ENCODE measurements around the gene ZNF672. TPM values are rescaled to one million over a fixed set of nuclear protein-coding genes. Genes with fewer than 3 reads are reported as not detected.

The ZNF672 gene
- total RNA-seq, 1 experiment from 2014 or later = 29.8 TPM

DNA sequence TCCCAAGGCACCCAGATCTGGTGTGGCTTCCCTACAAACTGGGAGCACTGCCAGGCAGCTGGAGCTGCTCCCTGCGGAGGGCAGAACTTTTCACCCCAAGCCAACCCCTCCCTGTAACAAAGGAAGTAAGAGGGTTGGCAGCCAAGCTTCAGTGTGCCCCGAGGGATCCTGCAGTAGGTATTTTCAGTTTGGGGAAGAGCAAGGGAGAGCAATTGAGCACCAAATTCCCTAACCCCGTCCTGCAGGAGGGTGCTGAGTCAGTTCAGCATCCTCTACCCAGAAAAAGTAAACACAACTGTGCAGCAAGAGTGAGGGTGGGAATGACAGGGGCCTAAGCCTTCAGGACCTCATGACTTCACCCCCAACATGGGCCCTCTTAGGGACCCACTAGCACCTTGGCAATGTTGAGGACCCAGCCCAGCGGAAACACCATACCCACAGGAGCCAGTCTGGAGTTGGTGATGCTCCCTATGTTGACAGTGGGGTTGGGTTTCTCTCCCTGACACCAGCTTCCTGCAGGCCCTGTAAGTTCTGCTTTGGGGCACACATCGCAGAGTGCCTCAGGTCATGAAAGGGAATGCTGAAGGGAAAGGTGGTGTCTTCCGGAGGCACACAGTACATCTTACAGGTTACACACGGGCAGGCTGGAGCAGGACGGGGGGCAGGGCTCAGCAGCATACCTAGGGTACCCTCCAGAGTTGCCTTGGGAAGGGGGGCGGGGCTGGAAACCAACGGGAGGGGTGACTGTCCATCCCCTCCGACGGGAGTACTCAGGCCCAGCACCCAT, 27.1 kb upstream of the ZNF672 start:
- in situ Hi-C loops (cut with HindIII; ENCODE audit: low pct_unique_long_range_greater_than_20kb, low sequenced_read_pairs) = no loop called here
- no peak for DNase-seq (ENCODE audit: low read depth, low spot score)

DNA sequence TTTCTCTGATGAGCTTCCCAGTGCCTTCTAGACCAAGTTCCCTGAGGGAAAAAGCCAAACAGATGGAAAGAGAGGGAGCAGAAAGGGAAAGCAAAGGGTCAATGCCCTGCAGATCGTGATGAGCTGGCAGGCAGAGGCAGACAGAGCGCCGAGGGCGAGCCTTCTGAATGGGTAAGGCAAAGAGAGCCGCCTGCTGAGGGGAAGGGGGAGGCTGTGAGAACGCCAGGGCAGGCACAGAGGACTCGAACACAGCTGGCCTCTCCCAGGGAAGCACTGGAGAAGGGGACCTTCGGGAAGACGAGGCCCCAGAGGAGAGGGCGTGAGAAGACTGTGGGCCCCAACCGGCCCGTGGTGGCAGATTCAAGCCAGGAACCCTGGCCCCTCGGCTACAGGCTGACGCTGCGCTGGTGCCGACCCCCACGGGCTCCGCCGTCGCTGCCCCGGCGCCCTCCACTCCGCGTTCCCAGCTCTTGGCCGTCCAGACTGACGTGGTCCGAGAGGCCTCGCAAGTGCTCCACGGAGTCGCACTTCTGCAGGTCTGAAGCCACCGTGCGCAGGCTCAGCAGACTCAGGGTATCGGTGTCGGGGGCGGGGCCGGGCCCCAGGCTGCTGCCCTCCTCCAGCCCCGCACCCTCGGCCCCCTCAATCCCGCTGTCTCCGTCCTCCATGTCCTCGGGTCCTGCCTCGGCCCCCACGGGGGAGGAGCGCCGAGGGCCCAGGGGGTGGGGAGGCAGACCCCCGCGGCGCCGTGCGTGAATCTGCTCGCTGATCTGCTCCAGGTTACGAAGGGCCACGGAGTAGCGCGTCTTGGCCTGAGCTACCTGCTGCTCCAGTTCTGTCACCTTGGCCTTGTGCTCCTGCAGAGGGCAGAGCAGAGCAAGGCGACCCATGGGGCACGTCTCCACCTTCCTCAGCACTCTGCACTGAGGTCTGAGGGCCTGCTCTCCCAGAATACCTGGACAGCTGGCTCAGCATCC, 26.2 kb upstream of the ZNF672 start:
- DNase-seq (ENCODE audit: low read depth, low spot score) = no peak
- in situ Hi-C loops (cut with HindIII; ENCODE audit: low pct_unique_long_range_greater_than_20kb, low sequenced_read_pairs) = no loop called here

DNA sequence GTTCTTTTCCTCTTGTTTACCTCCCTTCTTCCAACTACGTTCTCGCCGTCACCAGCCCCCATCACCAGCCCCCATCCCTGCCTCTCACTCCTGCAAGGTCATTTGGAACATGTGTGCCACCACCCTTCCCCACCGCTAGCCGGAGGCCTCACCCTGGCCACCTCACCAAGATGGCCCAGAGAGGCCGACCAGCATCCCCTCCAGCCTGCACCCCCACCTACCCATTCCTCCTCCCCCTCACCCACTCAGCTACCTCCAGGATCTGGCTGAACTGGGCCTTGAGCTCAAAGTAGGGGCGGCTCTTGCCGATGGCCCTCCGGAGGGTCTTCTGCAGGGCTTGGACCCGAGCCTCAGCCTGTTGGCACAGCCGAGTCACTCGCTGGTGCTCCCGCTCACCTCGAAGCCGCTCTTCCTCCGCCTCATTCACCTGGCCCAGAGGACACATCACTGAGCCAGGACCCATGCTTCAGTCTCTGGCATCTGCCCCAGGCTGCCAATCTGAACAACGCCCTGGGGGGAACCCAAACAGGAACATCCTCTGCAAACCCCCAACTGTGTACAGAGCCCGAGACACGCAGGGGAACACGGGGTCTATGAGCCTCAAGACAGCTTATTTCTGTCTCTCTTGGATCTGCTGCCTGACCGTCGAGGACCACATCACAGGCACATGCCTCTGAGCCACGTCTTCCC, 25.1 kb upstream of the ZNF672 start:
- DNase-seq (ENCODE audit: low read depth, low spot score) = no peak
- in situ Hi-C loops (cut with HindIII; ENCODE audit: low pct_unique_long_range_greater_than_20kb, low sequenced_read_pairs) = no loop called here

DNA sequence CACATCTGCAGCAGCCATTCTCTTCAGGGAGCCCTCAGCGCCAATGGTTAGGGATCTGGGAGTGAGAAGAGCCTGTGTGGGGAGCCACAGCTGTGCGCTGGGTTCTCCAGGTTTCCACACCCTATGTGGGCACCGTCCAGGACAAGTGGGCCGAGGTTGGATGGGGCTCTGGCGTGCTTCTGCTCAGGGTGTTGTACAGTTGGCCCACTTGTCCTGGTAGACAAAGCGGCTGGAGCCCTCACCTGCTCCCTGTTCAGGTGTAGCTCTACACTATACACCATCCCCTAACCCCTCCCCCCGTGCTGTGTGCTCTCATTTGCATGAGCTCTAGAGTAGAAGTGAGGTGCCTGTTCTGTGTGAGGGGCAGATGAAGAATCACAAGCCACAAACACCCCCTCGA, 24.5 kb upstream of the ZNF672 start:
- in situ Hi-C loops (cut with HindIII; ENCODE audit: low pct_unique_long_range_greater_than_20kb, low sequenced_read_pairs) = no loop called here
- no peak for DNase-seq (ENCODE audit: low read depth, low spot score)

DNA sequence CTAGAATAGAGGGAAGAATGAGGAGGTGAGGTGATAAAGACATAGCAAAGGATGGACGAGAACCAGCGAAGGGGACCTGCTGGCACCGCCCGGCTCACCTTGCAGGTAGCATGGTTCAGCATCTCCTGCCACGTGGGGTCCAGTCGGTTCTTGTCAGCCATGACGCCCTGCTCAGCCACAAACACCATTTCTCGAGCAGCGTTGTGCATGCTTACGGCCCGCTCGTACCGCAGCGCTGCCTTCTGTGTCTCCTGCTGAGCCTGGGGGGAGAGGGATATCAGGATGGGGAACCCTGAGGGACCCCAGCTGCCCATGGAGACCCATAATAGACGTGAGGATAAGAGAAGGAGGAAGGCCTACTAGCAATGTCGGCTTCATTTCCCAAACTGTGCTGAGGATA, 23.7 kb upstream of the ZNF672 start:
- in situ Hi-C loops (cut with HindIII; ENCODE audit: low pct_unique_long_range_greater_than_20kb, low sequenced_read_pairs) = no loop called here
- no peak for DNase-seq (ENCODE audit: low read depth, low spot score)

DNA sequence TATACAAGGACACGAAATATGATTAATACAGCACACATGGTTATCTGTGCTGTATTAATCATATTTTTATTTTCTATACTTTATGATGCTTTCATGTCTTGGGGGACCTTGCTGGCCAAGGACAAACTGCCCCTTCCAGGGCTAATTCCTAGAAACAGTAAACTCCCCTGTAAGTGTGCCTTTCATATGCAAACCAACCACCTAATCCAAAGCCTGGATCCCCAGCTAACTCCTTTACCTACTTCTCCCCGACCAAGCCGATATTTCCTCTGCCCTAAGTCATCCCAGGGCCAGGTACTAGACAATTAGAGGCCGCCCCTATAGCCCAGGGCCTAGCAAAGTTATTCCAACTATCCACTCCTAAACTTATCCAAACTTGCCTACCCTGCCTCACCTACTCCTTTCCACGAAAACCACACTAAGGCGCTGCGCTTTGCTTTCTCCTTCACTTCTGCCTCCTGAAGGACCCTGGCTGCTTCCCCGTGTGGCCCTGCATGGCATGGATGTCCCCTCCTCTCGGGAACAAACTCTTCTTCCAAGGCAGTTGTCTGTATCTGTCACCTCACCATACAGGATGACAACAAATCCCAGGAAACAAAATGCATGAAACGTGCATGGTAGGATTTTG, 22.5 kb upstream of the ZNF672 start:
- in situ Hi-C loops (cut with HindIII; ENCODE audit: low pct_unique_long_range_greater_than_20kb, low sequenced_read_pairs) = no loop called here
- no peak for DNase-seq (ENCODE audit: low read depth, low spot score)

DNA sequence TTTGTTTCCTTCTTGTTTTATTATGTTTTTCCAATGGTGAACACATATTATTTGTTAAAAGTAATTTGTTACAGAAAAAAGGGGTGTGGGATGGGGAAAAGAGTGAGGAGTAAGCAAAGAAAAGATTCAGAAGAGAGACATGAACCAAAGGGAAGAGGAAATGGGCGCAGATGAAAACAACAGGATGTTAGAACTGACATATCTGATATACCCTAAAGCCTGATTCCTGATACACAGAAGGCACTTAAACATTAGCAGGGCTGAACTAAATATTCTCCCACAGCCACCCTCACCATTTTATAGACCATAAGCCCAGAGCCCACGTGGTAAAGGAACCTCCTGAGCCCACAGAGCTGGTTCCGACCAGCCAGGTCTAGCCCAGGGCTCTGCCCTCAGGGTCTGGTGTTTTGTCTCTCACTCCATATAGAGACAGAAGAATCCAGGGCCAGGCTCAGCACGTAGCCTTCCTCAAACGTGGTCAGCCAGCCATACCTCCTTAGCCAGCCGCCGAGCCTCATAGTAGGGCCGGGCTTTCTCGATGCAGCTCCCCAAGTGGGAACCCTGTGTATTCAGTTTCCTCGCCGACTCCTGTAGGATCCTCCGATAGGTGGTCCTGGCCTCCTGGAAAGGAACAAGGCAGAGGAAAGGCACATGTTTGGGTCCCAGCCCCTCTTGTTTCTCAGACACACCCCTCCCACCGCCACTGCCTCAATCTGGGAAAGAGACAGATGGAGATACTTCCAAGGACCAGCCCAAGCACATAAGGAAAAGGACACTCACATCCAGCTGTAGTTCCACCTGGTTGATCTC, 21.8 kb upstream of the ZNF672 start:
- DNase-seq (ENCODE audit: low read depth, low spot score) = no peak
- in situ Hi-C loops (cut with HindIII; ENCODE audit: low pct_unique_long_range_greater_than_20kb, low sequenced_read_pairs) = no loop called here

DNA sequence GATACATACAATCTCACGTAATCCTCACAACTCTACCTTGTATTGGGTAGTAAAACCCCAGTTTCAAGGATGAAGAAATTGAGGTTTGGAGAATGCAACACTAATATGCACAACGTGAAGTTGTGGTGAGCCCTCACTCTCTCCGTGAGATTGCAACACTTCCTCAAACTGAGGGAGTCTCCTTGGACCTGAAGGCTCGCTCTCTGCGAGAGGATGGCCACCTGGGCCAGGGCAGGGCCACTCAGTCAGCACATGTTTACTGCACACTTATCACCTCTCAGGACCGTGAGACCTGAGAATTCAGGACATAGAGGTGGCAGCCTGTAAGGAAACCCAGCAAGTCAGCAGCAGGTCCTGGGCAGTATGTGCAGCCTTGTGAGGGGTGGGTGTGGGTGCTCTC, 21.0 kb upstream of the ZNF672 start:
- DNase-seq (ENCODE audit: low read depth, low spot score) = no peak
- in situ Hi-C loops (cut with HindIII; ENCODE audit: low pct_unique_long_range_greater_than_20kb, low sequenced_read_pairs) = no loop called here

DNA sequence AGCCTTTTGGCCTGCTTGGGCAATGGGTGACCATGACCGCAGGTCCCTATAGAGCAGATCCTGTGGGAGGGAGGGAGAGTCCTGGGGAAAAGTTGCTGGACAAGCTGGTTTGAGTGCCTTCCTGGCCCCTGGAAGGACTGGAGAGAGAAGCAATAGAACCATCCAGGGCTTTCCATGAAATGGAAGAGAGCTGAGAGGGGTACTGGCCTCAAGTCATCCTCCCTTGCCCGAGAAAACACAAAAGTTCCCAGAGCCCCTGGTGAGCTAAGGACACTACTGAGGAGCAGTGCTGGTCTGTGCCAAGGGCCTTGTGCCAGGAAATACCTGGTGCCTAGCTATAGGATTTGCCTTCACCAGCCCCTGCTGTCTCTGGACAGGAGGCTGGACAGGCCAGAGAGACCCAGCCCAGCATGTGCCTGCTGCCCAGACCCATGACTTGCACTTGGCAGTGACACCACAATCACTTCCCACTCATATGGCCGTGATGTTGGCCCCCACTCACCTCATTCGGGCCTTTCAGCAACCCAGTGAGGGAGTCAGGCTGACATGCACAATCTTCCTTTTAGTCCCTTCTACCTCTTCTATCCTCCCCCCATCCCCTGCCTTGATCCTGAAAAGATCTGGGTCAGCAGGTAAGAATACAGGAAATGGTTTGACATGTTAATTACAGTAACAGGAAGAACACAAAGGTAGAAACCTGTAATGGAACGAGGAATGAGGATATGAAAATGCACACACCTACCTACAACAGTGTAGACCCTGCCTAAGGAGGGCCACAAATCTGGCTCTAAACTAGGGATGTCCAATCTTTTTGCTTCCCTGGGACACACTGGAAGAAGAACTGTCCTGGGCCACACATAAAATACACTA, 19.3 kb upstream of the ZNF672 start:
- no peak for DNase-seq (ENCODE audit: low read depth, low spot score)
- in situ Hi-C loops (cut with HindIII; ENCODE audit: low pct_unique_long_range_greater_than_20kb, low sequenced_read_pairs) = no loop called here

DNA sequence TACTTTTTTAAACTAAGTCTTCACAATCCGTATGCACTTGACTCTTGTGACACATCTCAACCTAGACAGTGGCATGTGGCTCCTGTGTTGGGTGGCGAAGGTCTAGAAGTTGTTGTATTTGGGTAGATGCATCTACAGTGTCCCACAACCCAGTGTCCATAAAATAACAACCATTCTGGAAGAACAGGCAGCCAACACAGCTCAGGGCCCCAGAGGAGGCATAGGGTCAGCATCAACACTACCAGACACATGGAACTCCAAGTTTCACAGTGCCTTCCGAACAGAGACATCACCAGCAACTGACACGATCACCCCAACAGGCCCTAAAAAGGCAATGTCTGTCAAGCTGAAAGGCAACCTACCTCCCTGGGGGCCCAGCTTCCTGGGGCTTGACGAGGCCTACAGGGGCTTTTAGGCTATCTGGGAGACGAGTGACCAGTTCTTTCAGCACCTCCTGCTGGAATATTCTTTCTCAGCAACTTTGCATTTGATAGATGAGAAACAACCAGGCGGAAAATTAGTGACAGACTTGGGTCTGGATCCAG, 17.9 kb upstream of the ZNF672 start:
- no peak for DNase-seq (ENCODE audit: low read depth, low spot score)
- in situ Hi-C loops (cut with HindIII; ENCODE audit: low pct_unique_long_range_greater_than_20kb, low sequenced_read_pairs) = no loop called here

DNA sequence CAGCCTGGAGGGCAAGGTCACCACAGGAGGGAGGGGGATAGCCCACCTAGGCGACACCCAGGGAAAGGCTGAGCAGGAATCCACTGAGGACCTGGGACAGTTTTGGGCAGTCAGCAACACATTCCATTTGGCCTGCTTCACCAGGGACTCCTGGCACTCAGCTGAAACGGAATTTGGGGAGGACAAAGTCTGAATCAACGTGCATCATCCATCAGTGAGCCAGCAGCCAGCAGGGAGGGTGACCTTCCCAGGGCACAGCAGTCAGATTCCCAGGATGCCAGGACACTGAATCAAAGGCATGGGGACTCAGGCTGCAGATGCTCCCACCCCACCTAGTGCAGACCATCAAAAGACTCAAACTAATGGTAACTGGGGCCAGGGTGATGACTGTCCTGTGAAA, 16.9 kb upstream of the ZNF672 start:
- in situ Hi-C loops (cut with HindIII; ENCODE audit: low pct_unique_long_range_greater_than_20kb, low sequenced_read_pairs) = no loop called here

DNA sequence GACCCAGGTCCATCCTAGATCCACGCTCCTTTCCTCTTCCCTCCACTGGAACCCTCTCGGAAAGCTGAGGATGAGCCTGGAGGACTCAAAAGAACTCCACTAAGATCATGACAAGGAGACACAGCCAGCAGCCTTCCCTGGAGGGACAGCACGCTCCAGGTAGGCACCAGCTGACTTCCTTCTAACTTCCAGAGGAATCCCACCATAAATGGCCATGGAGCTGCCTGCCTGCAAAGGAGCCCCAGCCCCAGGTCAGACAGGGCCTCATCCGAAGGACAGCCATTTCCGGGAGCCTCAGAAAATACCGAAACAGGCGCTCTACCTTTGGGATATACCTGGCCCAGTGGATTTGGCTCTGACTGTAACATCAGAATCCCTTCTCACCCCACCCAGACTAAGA, 16.4 kb upstream of the ZNF672 start:
- in situ Hi-C loops (cut with HindIII; ENCODE audit: low pct_unique_long_range_greater_than_20kb, low sequenced_read_pairs) = no loop called here
- DNase-seq (ENCODE audit: low read depth, low spot score) = no peak

More for the DNA sequence above, 16.9 kb upstream of the ZNF672 start:
- no peak for DNase-seq (ENCODE audit: low read depth, low spot score)

DNA sequence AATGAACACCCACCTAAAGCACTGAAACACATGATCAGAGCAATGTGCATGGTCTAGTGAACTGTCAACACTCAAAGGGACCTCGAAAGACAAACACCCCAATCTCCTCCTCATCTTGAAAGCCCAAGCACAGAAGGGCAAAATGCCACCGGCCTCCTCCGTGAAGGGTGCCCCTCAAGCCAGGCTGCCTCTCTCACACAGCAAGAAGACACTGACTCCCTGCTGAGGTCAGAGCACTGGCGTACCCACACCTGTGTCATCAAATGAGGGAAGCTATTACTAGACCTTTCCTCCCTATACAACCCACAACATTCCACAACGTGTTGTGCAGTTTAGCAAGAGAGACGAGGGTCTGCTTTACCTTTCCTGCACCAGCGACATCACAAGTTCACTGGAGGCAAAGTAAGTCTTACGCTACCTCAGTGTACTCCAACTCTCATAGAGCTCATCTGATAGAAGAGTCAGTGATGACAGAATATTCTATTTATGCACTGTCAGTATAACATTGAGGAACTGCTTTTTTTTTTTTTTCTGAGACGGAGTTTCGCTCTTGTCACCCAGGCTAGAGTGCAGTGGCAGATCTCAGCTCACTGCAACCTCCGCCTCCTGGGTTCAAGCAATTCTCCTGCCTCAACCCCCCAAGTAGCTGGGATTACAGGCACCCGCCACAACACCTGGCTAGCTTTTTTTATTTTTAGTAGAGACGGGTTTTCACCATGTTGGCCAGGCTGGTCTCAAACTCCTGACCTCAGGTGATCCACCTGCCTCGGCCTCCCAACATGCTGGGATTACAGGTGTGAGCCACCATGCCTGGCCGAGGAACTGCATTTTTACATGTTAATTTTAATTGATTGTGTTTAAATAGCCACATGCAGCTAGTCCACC, 15.6 kb upstream of the ZNF672 start:
- in situ Hi-C loops (cut with HindIII; ENCODE audit: low pct_unique_long_range_greater_than_20kb, low sequenced_read_pairs) = no loop called here
- no peak for DNase-seq (ENCODE audit: low read depth, low spot score)

DNA sequence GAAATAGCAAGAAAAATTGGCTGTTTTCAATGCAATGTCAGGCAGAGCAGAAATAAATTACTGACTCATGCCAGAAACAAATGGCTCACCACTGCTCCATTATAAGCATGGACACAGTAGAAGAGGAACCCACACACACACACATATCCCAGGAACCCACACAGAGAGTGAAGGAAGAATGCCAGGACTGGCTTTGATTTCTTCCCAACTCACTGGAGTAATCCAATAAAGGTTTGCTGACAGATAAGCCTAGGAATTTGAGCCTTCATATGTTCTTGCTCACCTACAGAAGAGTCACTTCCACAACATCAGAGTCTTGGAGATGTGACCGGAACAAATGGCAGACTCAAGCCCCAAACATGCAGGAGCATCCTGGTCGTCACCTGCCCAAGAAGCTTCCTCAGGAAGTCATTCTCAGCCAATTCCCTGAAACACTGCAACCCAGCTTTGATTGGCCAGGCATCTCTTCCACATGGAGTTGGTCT, 14.5 kb upstream of the ZNF672 start:
- in situ Hi-C loops (cut with HindIII; ENCODE audit: low pct_unique_long_range_greater_than_20kb, low sequenced_read_pairs) = no loop called here
- DNase-seq (ENCODE audit: low read depth, low spot score) = no peak

DNA sequence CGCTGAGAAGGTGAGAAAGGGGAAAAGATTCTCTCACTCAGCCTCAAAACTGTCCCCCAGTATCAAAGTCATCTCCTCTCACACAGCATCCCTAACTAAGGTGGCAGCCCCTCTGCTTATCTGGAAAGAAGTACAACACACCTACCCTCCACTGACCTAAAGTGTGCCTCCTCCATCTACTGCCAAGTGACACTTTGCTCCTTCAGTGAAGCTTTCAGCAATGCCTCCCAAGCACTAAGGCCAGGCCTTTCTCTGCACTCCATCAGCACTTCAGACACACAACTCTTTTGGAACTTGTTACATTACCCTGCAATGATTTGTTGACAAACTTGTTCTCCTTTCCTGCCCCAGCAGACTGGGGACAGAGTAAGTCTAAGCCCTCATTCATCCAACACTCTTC, 13.7 kb upstream of the ZNF672 start:
- no peak for DNase-seq (ENCODE audit: low read depth, low spot score)
- in situ Hi-C loops (cut with HindIII; ENCODE audit: low pct_unique_long_range_greater_than_20kb, low sequenced_read_pairs) = no loop called here

Measured in SK-MEL-5 (cell line).